Uterus (tissue), 4 donors: ENCODE measurements around the gene NUDT22. TPM values are rescaled to one million over a fixed set of nuclear protein-coding genes. Genes with fewer than 3 reads are reported as not detected.

Experiments
- DNase-seq, 2 donors: peaks; one replicate each; pipeline ENCODE4 v3.0.0-alpha.2; 2019 to 2020
- H3K27ac ChIP-seq, 2 donors: fragments of 200-600 bp; sonication (generic); 1 replicate in 1 of 2; 2 replicates in 1 of 2; pipeline ENCODE4 v1.5.1; 2016 to 2018
- H3K27me3 ChIP-seq, 2 donors: fragments of 200-600 bp; sonication (generic); one replicate each; pipeline ENCODE4 v1.5.1; 2018 to 2019; ENCODE audit warnings: control low read depth in 1 of 2
- H3K36me3 ChIP-seq, 2 donors: fragments of 200-600 bp; sonication (generic); one replicate each; pipeline ENCODE4 v1.5.1; 2019; ENCODE audit warnings: control low read depth in 1 of 2
- H3K4me1 ChIP-seq, 2 donors: fragments of 200-600 bp; sonication (generic); one replicate each; pipeline ENCODE4 v1.5.1; 2018 to 2019; ENCODE audit warnings: control low read depth in 1 of 2
- H3K4me3 ChIP-seq, 2 donors: fragments of 200-600 bp; sonication (generic); 1 replicate in 1 of 2; 2 replicates in 1 of 2; pipeline ENCODE4 v1.5.1; 2018 to 2019; ENCODE audit warnings: mild to moderate bottlenecking in 1 of 2
- H3K9me3 ChIP-seq, 2 donors: fragments of 200-600 bp; sonication (generic); one replicate each; pipeline ENCODE4 v1.5.1; 2019; ENCODE audit warnings: control low read depth in 1 of 2
- CTCF ChIP-seq, 4 experiments: fragments of 200-600 bp in 2 of 4; fragments of 450-650 bp in 2 of 4; sonication (generic) in 2 of 4; IDR thresholded peaks; one replicate each; pipeline ENCODE4 v1.5.1; 2016 to 2019; ENCODE audit warnings: antibody characterized with exemption in 4 of 4, mild to moderate bottlenecking in 2 of 4, moderate library complexity in 1 of 4
- POLR2A ChIP-seq, 2 donors: fragments of 450-650 bp; IDR thresholded peaks; one replicate each; pipeline ENCODE4 v1.6.1; 2016; ENCODE audit warnings: antibody characterized with exemption in 2 of 2, mild to moderate bottlenecking in 1 of 2, moderate library complexity in 1 of 2
- intact Hi-C: fragments of 100-400 bp; cut with DNase I; formaldehyde crosslinking; loops from one replicate; pipeline ENCODE4 v1.15.1; 2023; ENCODE audit warnings: low total_unique reads
- total RNA-seq, 4 donors: library from RNA; depleted of rRNA in 3 of 4; stranded (reverse); fragments of >200 nt in 3 of 4; gene quantifications; one replicate each; pipeline versions ENCODE4 v1.1.0 to v1.2.4, GENCODE V29; 2014 to 2023
- donor health status: DM: yes; HTN: yes; CAD: no.

Gene NUDT22
- total RNA-seq, 4 donors from 2014 or later: 10.8 to 44.9 (median 34.0) TPM

GRCh38 chr11:64260147-64260708 lies 34.2 kb downstream of the NUDT22 start:
- H3K27ac ChIP-seq: no peak overlapping the region
- DNase-seq: no peak
- intact Hi-C loops: no loop called here
- H3K36me3 ChIP-seq: no peaks in the 10 kb centered on the region
- no peaks in the 10 kb centered on the region for H3K9me3 ChIP-seq
- TF ChIP-seq POLR2A (IDR thresholded peaks at IDR 0.05) (no peak), CTCF (IDR thresholded peaks at IDR 0.05) (no peak)
- H3K27me3 ChIP-seq: no peaks in the 10 kb centered on the region
- no peaks in the 10 kb centered on the region for H3K4me1 ChIP-seq
- H3K4me3 ChIP-seq: no peak overlapping the region

GRCh38 chr11:64261556-64262080 lies 35.5 kb downstream of the NUDT22 start:
- Histone ChIP-seq H3K36me3 (no peaks in the 10 kb centered on the region), H3K27me3 (no peaks in the 10 kb centered on the region), H3K9me3 (no peaks in the 10 kb centered on the region), H3K4me3 (no peak overlapping the region), H3K27ac (no peak overlapping the region), H3K4me1 (no peaks in the 10 kb centered on the region)
- TF ChIP-seq CTCF (IDR thresholded peaks at IDR 0.05) (no peak), POLR2A (IDR thresholded peaks at IDR 0.05) (no peak)
- intact Hi-C loops: no loop called here
- no peak for DNase-seq

GRCh38 chr11:64262271-64263002 lies 36.4 kb downstream of the NUDT22 start:
- intact Hi-C loops: no loop called here
- Histone ChIP-seq H3K27me3 (no peaks in the 10 kb centered on the region), H3K4me3 (no peak overlapping the region), H3K36me3 (no peaks in the 10 kb centered on the region), H3K9me3 (no peaks in the 10 kb centered on the region), H3K27ac (no peak overlapping the region), H3K4me1 (peaks cover 0 to 3% of the 10 kb centered on the region in 2 donors)
- TF ChIP-seq CTCF (IDR thresholded peaks at IDR 0.05) (no peak), POLR2A (IDR thresholded peaks at IDR 0.05) (no peak)
- DNase-seq: no peak

GRCh38 chr11:64263021-64263946 lies 37.2 kb downstream of the NUDT22 start:
- intact Hi-C loops: no loop called here
- no peak for DNase-seq
- no peak overlapping the region for H3K4me3 ChIP-seq

More at GRCh38 chr11:64263021-64263946, 37.2 kb downstream of the NUDT22 start:
- H3K4me1 ChIP-seq: peaks cover 0 to 9% of the 10 kb centered on the region in 2 donors
- H3K27ac ChIP-seq: no peak overlapping the region
- no peaks in the 10 kb centered on the region for H3K27me3 ChIP-seq
- no peaks in the 10 kb centered on the region for H3K36me3 ChIP-seq
- TF ChIP-seq POLR2A (IDR thresholded peaks at IDR 0.05) (no peak), CTCF (IDR thresholded peaks at IDR 0.05) (no peak)
- H3K9me3 ChIP-seq: no peaks in the 10 kb centered on the region
